Endothelial cell of umbilical vein (primary cell): ENCODE data around the gene CAMTA1. TPM values are rescaled to one million over a fixed set of nuclear protein-coding genes. Genes with fewer than 3 reads are reported as not detected.

Source experiments
- BruUV-seq: library from RNA; stranded (reverse); fragments of 400-500 nt; replicated peaks from 2 replicates; lab custom pipeline; 2021; lab: Mats Ljungman, UMichigan
- CTCF ChIA-PET: fragments of 300-600, 350-600 bp; sonication (Branson Sonifier 250); formaldehyde crosslinking; loops from one replicate; lab custom pipeline; 2021; ENCODE audit warnings: antibody characterized with exemption, inconsistent platforms; lab: Charles Lee
- POLR2A ChIA-PET: fragments of 300-600, 350-600 bp; sonication (Branson Sonifier 250); formaldehyde crosslinking; loops from one replicate; lab custom pipeline; 2021; ENCODE audit warnings: antibody characterized with exemption, inconsistent platforms; lab: Charles Lee
- DNase-seq: peaks from one replicate; pipeline ENCODE4 v3.0.0-alpha.2; 2011; ENCODE audit warnings: low read depth, low spot score
- FAIRE-seq: peaks from 2 replicates; lab custom pipeline; 2011; peaks lifted over from hg19 to GRCh38; lab: Jason Lieb, UNC
- H2AFZ ChIP-seq: 2 replicates; pipeline ENCODE4 v1.6.0; 2012; ENCODE audit warnings: low read depth, low read length, control low read depth, inconsistent platforms
- H3K27ac ChIP-seq: 2 replicates; pipeline ENCODE4 v1.5.1; 2011; ENCODE audit warnings: low read depth, mild to moderate bottlenecking, control low read depth, low read length, moderate library complexity; ENCODE audit not compliant: insufficient read depth
- H3K27me3 ChIP-seq, 2 experiments: 2 replicates each; pipeline versions ENCODE4 v1.6.0 to v1.6.1; 2011; ENCODE audit warnings: low read length in 2 of 2, mixed read lengths in 1 of 2; ENCODE audit not compliant: control insufficient read depth in 2 of 2, insufficient read depth in 2 of 2
- H3K36me3 ChIP-seq, 2 experiments: 2 replicates in 1 of 2; 3 replicates in 1 of 2; pipeline ENCODE4 v1.5.1; 2011; ENCODE audit warnings: low read length in 2 of 2, mild to moderate bottlenecking in 1 of 2, moderate library complexity in 1 of 2; ENCODE audit not compliant: control insufficient read depth in 2 of 2, insufficient read depth in 2 of 2; ENCODE audit errors: extremely low read depth in 1 of 2
- H3K4me1 ChIP-seq: 3 replicates; pipeline ENCODE4 v1.5.1; 2011; ENCODE audit warnings: mild to moderate bottlenecking, low read length; ENCODE audit not compliant: control insufficient read depth, insufficient read depth; ENCODE audit errors: extremely low read depth
- H3K4me2 ChIP-seq: 2 replicates; pipeline ENCODE4 v1.6.1; 2011; ENCODE audit warnings: low read length, control low read depth, mixed read lengths; ENCODE audit not compliant: insufficient read depth
- H3K4me3 ChIP-seq, 3 experiments: fragments of 200-600 bp in 1 of 3; sonication (generic), shearing (Covaris generic) in 1 of 3; replicated peaks in 1 of 3; 2 replicates each; pipeline ENCODE4 v1.5.1; 2011 to 2016; ENCODE audit warnings: control low read depth in 3 of 3, low read length in 3 of 3, mild to moderate bottlenecking in 2 of 3, inconsistent platforms in 1 of 3, low read depth in 1 of 3, moderate library complexity in 1 of 3; ENCODE audit not compliant: insufficient read depth in 1 of 3
- H3K79me2 ChIP-seq: 2 replicates; pipeline ENCODE4 v1.6.0; 2012; ENCODE audit warnings: low read length, inconsistent platforms; ENCODE audit not compliant: control insufficient read depth, insufficient read depth
- H3K9ac ChIP-seq: replicated peaks from 2 replicates; pipeline ENCODE3; 2011; ENCODE audit warnings: low read length, control low read depth; ENCODE audit not compliant: insufficient read depth; ENCODE audit errors: extremely low read depth
- H3K9me1 ChIP-seq: replicated peaks from 3 replicates; pipeline ENCODE4 v1.6.0; 2011; ENCODE audit warnings: mild to moderate bottlenecking, low read length; ENCODE audit not compliant: control insufficient read depth, insufficient read depth; ENCODE audit errors: extremely low read depth
- H3K9me3 ChIP-seq: replicated peaks from 2 replicates; pipeline ENCODE4 v1.5.1; 2012; ENCODE audit warnings: low read length, inconsistent platforms; ENCODE audit not compliant: control insufficient read depth, insufficient read depth
- H4K20me1 ChIP-seq: replicated peaks from 2 replicates; pipeline ENCODE3; 2011; ENCODE audit warnings: mild to moderate bottlenecking, low read length; ENCODE audit not compliant: control insufficient read depth, insufficient read depth; ENCODE audit errors: extremely low read depth
- CTCF ChIP-seq, 2 donors: IDR thresholded peaks; 1 replicate in 1 of 2; 2 replicates in 1 of 2; pipeline ENCODE4 v1.5.1; 2011; ENCODE audit warnings: low read length in 2 of 2, mild to moderate bottlenecking in 2 of 2, moderate library complexity in 2 of 2, control low read depth in 1 of 2, inconsistent platforms in 1 of 2, low read depth in 1 of 2; ENCODE audit not compliant: insufficient read depth in 1 of 2; ENCODE audit errors: extremely low read depth in 1 of 2
- EZH2 ChIP-seq: IDR thresholded peaks from 2 replicates; pipeline ENCODE4 v1.6.1; 2012; ENCODE audit warnings: borderline replicate concordance, low read depth, mild to moderate bottlenecking, moderate library complexity, low read length, inconsistent platforms; ENCODE audit not compliant: severe bottlenecking
- FOS ChIP-seq: IDR thresholded peaks from 2 replicates; pipeline ENCODE4 v1.6.1; 2011; ENCODE audit warnings: mild to moderate bottlenecking, low read length, moderate library complexity, borderline replicate concordance; ENCODE audit not compliant: insufficient read depth
- GATA2 ChIP-seq: IDR thresholded peaks from 2 replicates; pipeline ENCODE4 v1.7.0; 2011; ENCODE audit warnings: low read depth, mild to moderate bottlenecking, moderate library complexity, mixed read lengths, low read length; ENCODE audit not compliant: insufficient read length, insufficient read depth
- JUN ChIP-seq: IDR thresholded peaks from 2 replicates; pipeline ENCODE4 v1.6.1; 2011; ENCODE audit warnings: borderline replicate concordance, low read depth; ENCODE audit not compliant: insufficient read length, insufficient read depth
- MAX ChIP-seq: IDR thresholded peaks from 2 replicates; pipeline ENCODE4 v1.6.1; 2011; ENCODE audit not compliant: insufficient read depth, insufficient read length
- MYC ChIP-seq: IDR thresholded peaks from one replicate; pipeline ENCODE4 v1.6.1; 2011; ENCODE audit warnings: mild to moderate bottlenecking, low read depth, low read length
- POLR2A ChIP-seq: IDR thresholded peaks from 2 replicates; pipeline ENCODE4 v1.6.1; 2012; ENCODE audit warnings: low read depth, mild to moderate bottlenecking, control low read depth, low read length
- POLR2AphosphoS5 ChIP-seq: IDR thresholded peaks from 2 replicates; pipeline ENCODE4 v1.6.1; 2012; ENCODE audit warnings: low read depth, mild to moderate bottlenecking, control low read depth, low read length, moderate library complexity; ENCODE audit not compliant: insufficient read depth
- dilution Hi-C: fragments of 300-500 bp; cut with MboI; formaldehyde crosslinking; loops from one replicate; pipeline ENCODE4 v1.15.0; 2019; ENCODE audit warnings: low sequenced_read_pairs; ENCODE audit not compliant: extremely low pct_ligation_motif_present
- intact Hi-C: fragments of 100-400 bp; cut with micrococcal nuclease; formaldehyde crosslinking; loops from one replicate; pipeline ENCODE4 v1.10.0; 2022
- polyA plus RNA-seq, 4 experiments: library from polyadenylated mRNA; depleted of rRNA in 3 of 4; stranded (reverse) in 3 of 4; unstranded in 1 of 4; fragments of >200 nt; gene quantifications; 2 replicates each; pipeline versions ENCODE4 v1.2.1 to v1.2.3, GENCODE V29; 2011 to 2012; ENCODE audit warnings: missing spikeins in 1 of 4
- total RNA-seq: library from RNA; stranded (reverse); gene quantifications from 2 replicates; pipeline ENCODE4 v1.2.3, GENCODE V29; 2021

The CAMTA1 gene
- total and polyA plus RNA-seq, 2 donors (not counting 3 experiments of a cell fraction or from before 2014, with no cell fraction given), result 50.8 to 92.7 TPM

- Histone ChIP-seq H3K4me2 (no peak overlapping the region), H3K4me3 (no peak overlapping the region), H2AFZ (no peak overlapping the region), H3K9ac (no peak overlapping the region), H3K79me2 (no peaks in the 10 kb centered on the region), H3K36me3 (no peaks in the 10 kb centered on the region), H3K27me3 (peaks cover 0 to 6% of the 10 kb centered on the region in 2 experiments), H3K27ac (no peak overlapping the region), H4K20me1 (no peaks in the 10 kb centered on the region), H3K4me1 (no peaks in the 10 kb centered on the region), H3K9me1 (no peaks in the 10 kb centered on the region), H3K9me3 (no peaks in the 10 kb centered on the region)
- DNase-seq, result no peak
- dilution Hi-C loops (no loop called here), intact Hi-C loops (no loop called here)
- CTCF ChIA-PET, result interaction anchor here (1.7 to 2.6 kb wide), 2 partner anchors 112 kb away, joined by 4 to 9 read pairs; no protein-coding TSS in a partner anchor
- TF ChIP-seq MAX (no peak), EZH2 (no peak), GATA2 (no peak), FOS (no peak), CTCF (IDR thresholded peaks at IDR 0.05; ENCODE audit: extremely low read depth in 1 of 2, insufficient read depth in 1 of 2, low read depth in 1 of 2, low read length in 2 of 2) (no peak), POLR2A (no peak), MYC (no peak), POLR2AphosphoS5 (no peak), JUN (no peak)
- no peak for FAIRE-seq
- BruUV-seq, result no TSS peak
- POLR2A ChIA-PET, result no interaction called here
These were observed 173.3 kb downstream of the CAMTA1 start for GRCh38 chr1:6958407-6959030.
